ENCODE data around the gene NKTR. TPM values are rescaled to one million over a fixed set of nuclear protein-coding genes. Genes with fewer than 3 reads are reported as not detected.

Gene NKTR
- total RNA-seq, 6 experiments from 2014 or later, result 21.9 to 35.2 (median 28.4) TPM

GRCh38 chr3:42681361-42682038, 81.0 kb downstream of the NKTR start:
- no peak overlapping the region for H3K4me3 ChIP-seq
- H3K4me1 ChIP-seq, result no peaks in the 10 kb centered on the region
- H3K27ac ChIP-seq, result no peak overlapping the region
- no peaks in the 10 kb centered on the region for H3K36me3 ChIP-seq
- DNase-seq (peak in 1 of 3 donors; percentile 2), ATAC-seq (no peak)
- TF ChIP-seq CTCF (IDR thresholded peaks at IDR 0.05) (no peak), POLR2A (IDR thresholded peaks at IDR 0.05) (no peak)
- no peaks in the 10 kb centered on the region for H3K27me3 ChIP-seq
- intact Hi-C loops (cut with DNase I), result loop anchor here in 1 of 2 donors (10.0 kb wide), 1 partner anchor 53 kb away; no protein-coding TSS in a partner anchor
- 75% methylated on average over 7 of the region's 10 CpGs for WGBS (ENCODE audit: insufficient coverage, low coverage, low lambda C conversion rate, missing lambda C conversion rate)
- no peaks in the 10 kb centered on the region for H3K9me3 ChIP-seq

- WGBS (ENCODE audit: insufficient coverage, low coverage, low lambda C conversion rate, missing lambda C conversion rate), result 54% methylated on average over 12 of the region's 12 CpGs
- no peaks in the 10 kb centered on the region for H3K27me3 ChIP-seq
- H3K4me3 ChIP-seq, result no peak overlapping the region
- intact Hi-C loops (cut with DNase I), result loop anchor here in 1 of 2 donors (10.0 kb wide), 1 partner anchor 52 kb away; no protein-coding TSS in a partner anchor
- H3K27ac ChIP-seq, result no peak overlapping the region
- ATAC-seq (no peak), DNase-seq (no peak)
- H3K36me3 ChIP-seq, result no peaks in the 10 kb centered on the region
- H3K4me1 ChIP-seq, result no peaks in the 10 kb centered on the region
- TF ChIP-seq CTCF (IDR thresholded peaks at IDR 0.05) (no peak), POLR2A (IDR thresholded peaks at IDR 0.05) (no peak)
- H3K9me3 ChIP-seq, result no peaks in the 10 kb centered on the region
These were observed 82.0 kb downstream of the NKTR start for GRCh38 chr3:42682301-42683070.

GRCh38 chr3:42683875-42684598, 83.6 kb downstream of the NKTR start:
- WGBS (ENCODE audit: insufficient coverage, low coverage, low lambda C conversion rate, missing lambda C conversion rate), result 39% methylated on average over 9 of the region's 10 CpGs
- Histone ChIP-seq H3K4me1 (no peaks in the 10 kb centered on the region), H3K9me3 (no peaks in the 10 kb centered on the region), H3K27ac (no peak overlapping the region), H3K36me3 (no peaks in the 10 kb centered on the region), H3K27me3 (no peaks in the 10 kb centered on the region), H3K4me3 (no peak overlapping the region)
- ATAC-seq (peak in 2 of 4 donors; percentile 24 to 88), DNase-seq (no peak)
- TF ChIP-seq CTCF (IDR thresholded peaks at IDR 0.05) (no peak), POLR2A (IDR thresholded peaks at IDR 0.05) (no peak)
- intact Hi-C loops (cut with DNase I), result loop anchor here in 1 of 2 donors (10.0 kb wide), 1 partner anchor 51 kb away; no protein-coding TSS in a partner anchor

DNA sequence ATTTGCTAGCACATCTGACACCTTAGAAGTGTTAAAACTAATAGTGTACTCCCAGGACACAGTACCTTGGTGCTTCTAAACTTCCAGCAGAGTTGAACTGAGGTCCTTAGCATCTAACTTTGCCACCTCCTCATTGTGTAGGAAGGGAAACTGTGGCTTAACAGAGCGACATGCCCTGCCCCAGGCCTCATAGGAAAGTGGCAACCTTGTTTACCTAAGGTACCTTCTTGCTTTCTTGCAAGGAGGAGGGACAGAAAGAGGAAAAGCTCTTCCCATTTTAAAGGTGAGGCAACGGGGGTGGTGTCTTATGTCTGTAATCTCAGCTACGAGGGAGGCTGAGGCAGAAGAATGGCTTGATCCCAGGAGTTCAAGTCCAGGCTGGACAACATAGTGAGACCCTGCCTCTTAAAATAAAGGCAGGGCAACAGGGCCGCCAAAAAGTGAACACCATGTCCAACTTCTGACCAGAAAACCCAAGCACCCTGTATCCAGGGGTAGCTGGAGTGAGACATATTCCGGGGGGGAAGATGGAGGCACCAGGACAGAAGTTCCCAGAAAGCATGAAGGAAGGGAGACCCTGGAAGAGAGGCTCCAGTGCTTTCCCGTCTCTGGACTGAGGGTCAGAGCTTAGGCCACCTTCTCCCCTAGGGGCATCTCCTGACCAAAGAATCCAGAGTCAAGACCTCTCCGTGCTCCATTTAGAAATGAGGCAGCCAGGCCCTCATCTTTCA, 84.3 kb downstream of the NKTR start:
- intact Hi-C loops (cut with DNase I), result loop anchor here in 1 of 2 donors (10.0 kb wide), 1 partner anchor 50 kb away; no protein-coding TSS in a partner anchor
- ATAC-seq (no peak), DNase-seq (no peak)
- H3K27ac ChIP-seq, result no peak overlapping the region
- TF ChIP-seq CTCF (IDR thresholded peaks at IDR 0.05), result no peak
- TF ChIP-seq POLR2A (IDR thresholded peaks at IDR 0.05), result no peak
- H3K9me3 ChIP-seq, result no peaks in the 10 kb centered on the region
- 53% methylated on average over 4 of the region's 7 CpGs for WGBS (ENCODE audit: insufficient coverage, low coverage, low lambda C conversion rate, missing lambda C conversion rate)
- H3K4me1 ChIP-seq, result no peaks in the 10 kb centered on the region
- H3K36me3 ChIP-seq, result no peaks in the 10 kb centered on the region
- no peaks in the 10 kb centered on the region for H3K27me3 ChIP-seq
- H3K4me3 ChIP-seq, result no peak overlapping the region

Data from right lobe of liver (tissue), 6 donors.